ENCODE results near the gene MAZ.
"Not testable (repeated sequence)": the region's sequence is repeated elsewhere in the genome, so short reads cannot be mapped to it uniquely, and the experiment has no call there.

The MAZ gene

GRCh38 chr16:29825145-29826044 is 19.1 kb downstream of the MAZ start:
- no peak for FAIRE-seq

DNA sequence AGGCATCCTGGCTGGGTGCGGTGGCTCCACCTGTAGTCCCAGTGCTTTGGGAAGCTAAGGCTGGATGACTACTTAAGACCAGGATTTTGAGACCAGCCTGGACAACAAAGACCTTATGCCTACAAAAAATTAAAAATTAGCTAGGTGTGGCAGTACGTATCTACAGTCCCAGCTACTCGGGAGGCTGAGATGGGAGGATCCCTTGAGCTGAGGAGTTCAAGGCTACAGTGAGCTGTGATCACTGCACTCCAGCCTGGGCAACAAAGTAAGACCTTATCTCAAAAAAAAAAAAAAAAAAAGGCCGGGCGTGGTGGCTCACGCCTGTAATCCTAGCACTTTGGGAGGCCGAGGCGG is 20.0 kb downstream of the MAZ start:
- FAIRE-seq: no peak

DNA sequence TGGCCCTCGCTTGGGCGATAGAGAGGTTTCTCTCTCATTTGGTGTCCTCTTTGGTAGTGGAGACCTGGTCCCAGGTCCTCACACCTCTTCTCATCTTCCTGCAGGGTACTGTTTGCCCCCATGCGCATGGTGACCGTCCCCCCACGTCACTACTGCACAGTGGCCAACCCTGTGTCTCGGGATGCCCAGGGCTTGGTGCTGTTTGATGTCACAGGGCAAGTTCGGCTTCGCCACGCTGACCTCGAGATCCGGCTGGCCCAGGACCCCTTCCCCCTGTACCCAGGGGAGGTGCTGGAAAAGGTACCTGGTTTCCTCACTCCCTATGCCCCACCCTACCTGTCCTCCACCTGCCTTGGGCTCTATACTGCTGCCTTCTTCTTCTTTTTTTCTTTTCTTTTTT is 24.4 kb downstream of the MAZ start:
- FAIRE-seq: no peak

DNA sequence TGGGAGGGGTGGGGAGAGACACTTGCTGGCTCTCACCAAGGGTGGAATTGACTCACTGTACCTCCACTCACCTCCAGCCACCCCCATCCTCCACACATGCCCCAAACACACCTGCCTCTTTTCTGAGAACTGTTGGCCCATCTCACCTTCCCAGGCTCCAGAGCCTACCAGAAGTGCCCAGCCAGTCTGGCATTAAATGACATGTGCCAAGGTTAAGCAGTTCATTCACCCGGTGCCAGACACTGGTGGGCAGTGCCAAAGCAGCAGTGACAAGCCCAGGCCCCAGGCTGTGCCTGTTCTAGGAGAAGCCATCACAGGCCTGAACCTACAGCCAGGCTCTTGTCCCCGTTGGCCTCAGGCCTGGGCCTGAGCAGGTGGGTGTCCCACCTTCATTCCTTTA is 25.2 kb downstream of the MAZ start:
- FAIRE-seq: no peak

DNA sequence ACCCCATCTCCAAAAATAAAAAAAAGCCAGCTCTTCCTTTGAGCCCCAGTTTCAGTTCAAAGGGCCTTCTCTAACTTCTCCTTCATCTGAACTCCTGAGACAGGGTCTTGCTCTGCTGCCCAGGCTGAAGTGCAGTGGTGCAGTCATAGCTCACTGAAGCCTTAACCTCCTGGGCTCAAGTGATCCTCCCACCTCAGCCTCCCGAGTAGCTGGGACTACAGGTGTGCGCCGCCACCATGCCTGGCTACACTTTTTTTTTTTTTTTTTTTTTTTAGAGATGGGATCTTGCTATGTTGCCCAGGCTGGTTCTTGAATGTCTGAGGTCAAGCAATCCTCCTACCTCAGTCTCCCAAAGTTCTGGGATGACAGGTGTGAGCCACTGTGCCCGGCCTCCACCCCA is 26.9 kb downstream of the MAZ start:
- not testable (repeated sequence) for FAIRE-seq

DNA sequence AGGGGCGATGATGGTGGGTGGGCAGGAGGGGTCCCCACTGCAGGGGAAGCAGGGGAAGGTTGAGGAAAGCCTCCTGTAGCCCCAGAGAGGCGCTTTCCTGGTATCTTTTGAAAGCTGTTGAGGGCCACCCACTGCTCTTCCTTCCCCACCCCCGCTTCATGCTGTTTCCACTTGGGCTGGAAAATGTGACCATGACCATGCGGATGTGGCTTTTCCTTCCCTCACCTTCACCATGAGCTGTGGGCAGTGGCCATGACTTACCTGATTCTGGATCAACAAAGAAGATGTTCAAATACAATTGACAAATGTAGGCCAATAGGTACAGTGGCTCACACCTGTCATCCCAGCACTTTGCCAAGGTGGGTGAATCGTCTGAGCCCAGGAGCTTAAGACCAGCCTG is 27.8 kb downstream of the MAZ start:
- FAIRE-seq: no peak

DNA sequence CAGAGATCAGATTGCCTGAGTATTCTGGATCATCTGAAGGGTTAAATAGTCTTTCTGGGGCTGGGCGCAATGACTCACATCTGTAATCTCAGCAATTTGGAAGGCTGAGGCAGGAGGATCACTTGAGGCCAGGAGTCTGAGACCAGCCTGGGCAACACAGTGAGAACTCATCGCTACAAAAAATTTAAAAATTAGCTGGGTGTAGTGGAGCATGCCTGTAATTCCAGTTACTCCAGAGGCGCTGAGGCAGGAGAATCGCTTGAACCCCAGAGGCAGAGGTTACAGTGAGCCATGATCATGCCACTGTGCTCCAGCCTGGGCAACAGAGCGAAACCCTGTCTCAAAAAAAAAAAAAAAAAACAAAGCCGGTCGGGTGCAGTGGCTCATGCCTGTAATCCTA is 29.6 kb downstream of the MAZ start:
- FAIRE-seq: no peak

DNA sequence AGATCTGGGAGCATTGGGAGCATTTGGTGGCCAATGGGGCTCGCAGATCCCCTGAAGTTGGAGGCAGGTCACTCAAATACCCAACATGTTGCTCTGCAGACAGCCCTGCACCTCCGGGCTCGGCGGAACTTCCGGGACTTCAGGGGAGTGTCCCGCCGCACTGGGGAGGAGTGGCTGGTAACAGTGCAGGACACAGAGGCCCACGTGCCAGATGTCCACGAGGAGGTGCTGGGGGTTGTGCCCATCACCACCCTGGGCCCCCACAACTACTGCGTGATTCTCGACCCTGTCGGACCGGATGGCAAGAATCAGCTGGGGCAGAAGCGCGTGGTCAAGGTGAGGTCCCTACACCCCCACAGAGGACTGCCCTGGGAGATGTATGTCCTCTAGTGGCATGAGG is 30.3 kb downstream of the MAZ start:
- FAIRE-seq: no peak

DNA sequence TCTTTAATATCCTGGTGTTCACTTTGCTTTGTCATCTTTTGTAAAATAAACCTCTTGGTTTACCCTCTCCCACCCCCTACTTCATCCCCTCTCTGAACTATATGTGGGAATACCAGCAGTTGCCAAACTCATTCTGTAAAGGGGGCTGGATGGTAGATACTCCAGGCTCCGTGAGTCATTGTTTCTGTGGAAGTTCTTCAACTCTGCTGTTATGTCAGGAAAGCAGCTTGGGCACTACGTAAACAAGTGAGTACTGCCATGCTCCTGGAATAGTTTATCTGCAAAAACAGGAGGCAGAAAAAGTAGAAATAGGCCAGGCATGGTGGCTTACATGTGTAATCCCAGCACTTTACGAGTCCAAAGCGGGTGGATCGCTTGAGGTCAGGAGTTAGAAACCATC is 31.5 kb downstream of the MAZ start:
- FAIRE-seq: no peak

- FAIRE-seq: no peak
Observed at GRCh38 chr16:29839822-29840221, 33.5 kb downstream of the MAZ start.

DNA sequence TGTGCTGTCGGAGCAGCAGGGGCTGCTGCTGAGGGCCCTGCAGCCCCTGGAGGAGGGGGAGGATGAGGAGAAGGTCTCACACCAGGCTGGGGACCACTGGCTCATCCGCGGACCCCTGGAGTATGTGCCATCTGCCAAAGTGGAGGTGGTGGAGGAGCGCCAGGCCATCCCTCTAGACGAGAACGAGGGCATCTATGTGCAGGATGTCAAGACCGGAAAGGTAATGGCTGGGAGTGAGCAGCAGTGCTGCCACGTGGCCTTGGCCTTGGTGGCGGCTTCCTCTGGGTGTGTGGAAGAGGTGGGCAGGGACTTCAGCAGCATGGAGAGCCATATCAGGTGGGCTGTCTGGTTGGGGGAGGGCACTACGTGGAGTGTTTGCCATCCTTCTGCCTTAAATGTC is 33.9 kb downstream of the MAZ start:
- FAIRE-seq: no peak

GRCh38 chr16:29841631-29842030 is 35.3 kb downstream of the MAZ start:
- FAIRE-seq: no peak

DNA sequence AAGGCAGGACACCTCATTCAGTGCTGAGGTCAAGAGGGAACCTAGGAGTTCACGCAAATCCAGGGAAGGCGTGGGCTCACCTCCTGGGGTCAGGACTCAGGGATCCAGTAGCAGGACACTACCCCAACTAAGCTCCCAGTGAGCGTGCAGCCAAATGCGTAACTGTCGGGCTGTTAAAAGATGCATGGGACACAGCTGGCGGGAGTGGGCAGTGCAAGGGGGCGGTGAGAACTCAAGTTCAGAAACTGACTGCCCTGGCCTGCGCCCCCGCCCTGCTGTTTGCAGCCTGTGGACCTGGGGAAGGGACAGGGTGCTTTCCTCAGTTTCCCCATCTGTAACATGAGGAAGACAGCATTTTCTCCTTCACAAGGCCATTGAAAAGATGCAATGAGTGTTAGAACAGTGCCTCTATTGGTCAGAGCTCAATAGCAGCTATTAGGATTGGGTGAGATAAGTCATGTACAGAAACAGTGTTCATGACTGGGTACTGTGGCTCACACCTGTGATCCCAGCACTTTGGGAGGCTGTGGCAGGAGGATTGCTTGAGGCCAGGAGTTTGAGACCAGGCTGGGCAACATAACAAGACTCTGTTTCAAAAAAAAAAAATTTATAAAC is 36.5 kb downstream of the MAZ start:
- no peak for FAIRE-seq

GRCh38 chr16:29843931-29844330 is 37.6 kb downstream of the MAZ start:
- no peak for FAIRE-seq

DNA sequence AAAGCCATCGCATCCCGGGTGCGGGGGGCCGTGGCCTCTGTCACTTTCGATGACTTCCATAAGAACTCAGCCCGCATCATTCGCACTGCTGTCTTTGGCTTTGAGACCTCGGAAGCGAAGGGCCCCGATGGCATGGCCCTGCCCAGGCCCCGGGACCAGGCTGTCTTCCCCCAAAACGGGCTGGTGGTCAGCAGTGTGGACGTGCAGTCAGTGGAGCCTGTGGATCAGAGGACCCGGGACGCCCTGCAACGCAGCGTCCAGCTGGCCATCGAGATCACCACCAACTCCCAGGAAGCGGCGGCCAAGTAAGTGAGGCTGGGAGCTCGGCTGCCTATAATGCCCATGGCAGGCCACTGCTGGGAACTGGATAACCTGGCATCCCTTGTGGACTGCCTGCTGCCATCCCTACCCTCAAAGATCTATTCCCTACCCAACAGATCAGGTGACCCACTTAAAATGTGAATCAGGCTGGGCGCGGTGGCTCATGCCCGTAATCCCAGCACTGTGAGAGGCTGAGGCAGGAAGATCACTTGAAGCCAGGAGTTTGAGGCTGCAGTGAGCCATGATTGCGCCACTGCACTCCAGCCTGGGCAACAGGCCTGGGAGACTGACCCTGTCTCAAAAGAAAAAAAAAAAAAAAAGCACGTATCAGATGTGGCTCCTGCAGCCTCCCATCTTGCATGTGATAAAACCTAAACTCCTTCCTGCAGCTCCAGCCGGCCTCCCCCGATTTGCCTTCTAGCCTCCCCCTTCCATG is 38.4 kb downstream of the MAZ start:
- FAIRE-seq: no peak

- no peak for FAIRE-seq
Observed at GRCh38 chr16:29845656-29846055, 39.3 kb downstream of the MAZ start.

- FAIRE-seq: no peak
Observed at GRCh38 chr16:29848420-29849297, 42.3 kb downstream of the MAZ start.

DNA sequence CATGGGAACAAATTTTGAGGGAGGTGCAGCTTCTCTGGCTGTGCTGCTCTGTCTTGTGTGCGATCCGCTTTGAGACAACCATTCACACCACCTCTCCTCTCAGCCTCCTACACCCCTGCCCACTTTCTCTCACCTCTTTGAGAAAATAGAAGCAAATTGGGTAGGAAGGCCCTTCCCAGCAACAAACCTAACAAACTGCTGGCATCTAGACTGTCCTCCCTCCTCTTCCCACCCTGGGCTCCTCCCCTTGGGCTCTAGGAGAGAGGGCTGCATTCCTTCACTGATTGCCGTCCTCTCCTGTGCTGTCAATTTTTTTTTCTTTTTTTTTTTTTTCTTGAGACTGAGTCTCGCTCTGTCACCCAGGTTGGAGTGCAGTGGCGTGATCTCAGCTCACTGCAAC is 43.2 kb downstream of the MAZ start:
- no peak for FAIRE-seq

DNA sequence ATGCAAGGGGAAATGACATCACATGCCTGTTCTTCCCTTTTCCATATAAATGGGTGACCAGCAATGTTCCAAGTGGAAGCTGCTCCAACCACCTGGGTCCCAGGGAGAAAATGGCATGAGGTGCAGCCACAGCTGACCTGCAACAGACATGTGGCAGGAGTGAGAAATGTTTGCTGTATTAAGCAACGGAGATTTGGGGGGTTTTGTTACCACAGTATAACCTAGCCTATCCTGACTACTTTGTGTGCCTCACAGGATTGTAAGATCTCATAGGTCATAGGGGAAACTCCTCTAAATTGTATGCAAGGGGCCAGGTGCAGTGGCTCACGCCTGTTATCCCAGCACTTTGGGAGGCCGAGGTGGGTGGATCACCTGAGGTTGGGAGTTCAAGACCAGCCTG is 44.7 kb downstream of the MAZ start:
- no peak for FAIRE-seq

DNA sequence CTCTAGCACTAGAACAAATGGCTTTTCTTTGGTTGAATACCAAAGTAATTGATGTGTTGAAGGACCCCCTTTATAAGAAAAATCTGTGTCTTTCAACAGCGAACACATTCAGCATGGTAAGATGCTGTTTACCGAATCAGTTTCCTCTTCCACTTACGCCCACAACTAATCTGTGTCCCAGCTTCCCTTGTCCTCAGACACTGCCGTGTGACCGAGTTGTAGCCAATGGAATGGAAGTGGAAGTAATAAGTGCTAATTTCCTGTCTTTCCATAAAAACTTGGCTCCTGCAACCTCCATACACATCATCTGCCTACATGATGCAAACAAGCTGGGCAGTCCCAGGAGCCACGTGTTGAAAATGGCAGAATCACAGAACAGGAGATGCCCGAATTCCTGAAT is 46.3 kb downstream of the MAZ start:
- no peak for FAIRE-seq

DNA sequence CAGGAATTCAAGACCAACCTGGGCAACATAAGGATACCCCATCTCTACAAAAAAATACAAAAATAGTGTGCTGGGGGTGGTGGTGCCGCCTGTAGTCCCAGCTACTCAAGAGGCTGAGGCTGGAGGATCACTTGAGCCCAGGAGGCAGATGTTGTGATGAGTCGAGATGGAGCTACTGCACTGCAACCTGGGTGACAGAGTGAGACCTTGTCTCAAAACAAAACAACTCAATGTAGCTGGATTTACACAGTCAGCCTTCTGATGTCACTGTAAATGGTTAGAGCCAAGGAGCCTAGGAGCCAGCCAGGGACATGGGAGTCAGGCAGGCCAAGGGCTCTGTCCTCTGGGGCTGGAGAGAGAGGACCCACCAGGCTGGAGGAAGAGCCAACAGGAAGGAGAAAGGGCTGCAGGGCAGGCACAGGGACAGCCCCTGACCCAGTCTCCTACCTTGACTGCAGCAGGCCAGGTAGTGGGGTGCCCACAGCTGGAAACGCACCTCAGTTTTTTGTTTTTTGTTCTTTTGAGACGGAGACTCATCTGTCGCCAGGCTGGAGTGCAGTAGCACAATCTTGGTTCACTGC is 48.3 kb downstream of the MAZ start:
- no peak for FAIRE-seq

- FAIRE-seq: no peak
Observed at GRCh38 chr16:29857133-29857760, 50.9 kb downstream of the MAZ start.

Measured in islet of Langerhans (tissue), 1 donor.